ENCODE data around the gene CELA1.

Gene CELA1

DNA sequence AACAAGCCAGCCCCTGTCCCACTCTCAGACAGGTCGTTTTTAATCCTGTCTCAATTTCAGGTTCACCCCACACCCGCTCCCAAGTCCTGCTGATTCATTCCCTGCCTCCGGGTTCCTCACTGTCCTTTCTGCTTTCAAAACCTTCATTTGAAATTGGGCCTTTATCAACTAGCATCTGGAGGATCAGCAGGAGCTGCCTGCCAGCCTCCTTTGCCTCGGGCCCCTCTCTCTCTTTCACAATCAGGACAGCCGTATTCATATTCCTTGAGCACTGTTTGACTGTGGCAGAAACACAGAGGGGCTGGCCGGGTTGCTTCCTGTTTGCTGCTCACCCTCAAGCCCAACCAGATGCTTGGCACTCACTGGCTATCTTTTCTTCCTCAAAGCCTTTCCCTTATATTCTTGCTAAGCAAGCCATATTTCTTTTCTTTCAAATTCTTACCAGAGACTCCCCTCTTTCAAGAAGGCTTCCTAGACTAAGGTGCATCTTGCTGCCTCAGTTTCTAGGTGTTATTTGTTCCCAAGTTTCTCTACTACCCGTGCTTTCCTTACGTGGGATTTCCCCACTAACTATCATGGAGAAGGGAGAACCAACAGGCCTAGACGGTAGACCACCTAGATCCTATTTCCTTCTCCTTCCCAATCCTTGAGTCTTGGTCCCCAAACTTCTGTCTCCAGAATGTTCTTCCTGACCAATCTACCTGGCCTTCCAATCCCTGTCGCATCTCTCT is 41.8 kb upstream of the CELA1 start:
- no peak overlapping the region for H3K4me3 ChIP-seq (ENCODE audit: low read depth, low read length, poor library complexity, severe bottlenecking)
- TF ChIP-seq EZH2 (IDR thresholded peaks at IDR 0.05; ENCODE audit: borderline replicate concordance, low read length) = no peak
- TF ChIP-seq, protein P1, sequence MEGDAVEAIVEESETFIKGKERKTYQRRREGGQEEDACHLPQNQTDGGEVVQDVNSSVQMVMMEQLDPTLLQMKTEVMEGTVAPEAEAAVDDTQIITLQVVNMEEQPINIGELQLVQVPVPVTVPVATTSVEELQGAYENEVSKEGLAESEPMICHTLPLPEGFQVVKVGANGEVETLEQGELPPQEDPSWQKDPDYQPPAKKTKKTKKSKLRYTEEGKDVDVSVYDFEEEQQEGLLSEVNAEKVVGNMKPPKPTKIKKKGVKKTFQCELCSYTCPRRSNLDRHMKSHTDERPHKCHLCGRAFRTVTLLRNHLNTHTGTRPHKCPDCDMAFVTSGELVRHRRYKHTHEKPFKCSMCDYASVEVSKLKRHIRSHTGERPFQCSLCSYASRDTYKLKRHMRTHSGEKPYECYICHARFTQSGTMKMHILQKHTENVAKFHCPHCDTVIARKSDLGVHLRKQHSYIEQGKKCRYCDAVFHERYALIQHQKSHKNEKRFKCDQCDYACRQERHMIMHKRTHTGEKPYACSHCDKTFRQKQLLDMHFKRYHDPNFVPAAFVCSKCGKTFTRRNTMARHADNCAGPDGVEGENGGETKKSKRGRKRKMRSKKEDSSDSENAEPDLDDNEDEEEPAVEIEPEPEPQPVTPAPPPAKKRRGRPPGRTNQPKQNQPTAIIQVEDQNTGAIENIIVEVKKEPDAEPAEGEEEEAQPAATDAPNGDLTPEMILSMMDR (IDR thresholded peaks at IDR 0.05; ENCODE audit: low read length) = no peak
- no peaks in the 10 kb centered on the region for H4K20me1 ChIP-seq (ENCODE audit: insufficient read depth, low read length)
- no peaks in the 10 kb centered on the region for H3K79me2 ChIP-seq (ENCODE audit: insufficient read depth, low read length)
- H3F3A ChIP-seq (ENCODE audit: insufficient read depth, low read length) = no peaks in the 10 kb centered on the region
- no peak overlapping the region for H3K4me2 ChIP-seq (ENCODE audit: low read length)
- no peaks in the 10 kb centered on the region for H3K27me3 ChIP-seq (ENCODE audit: insufficient read depth, low read length)
- no peak overlapping the region for H2AFZ ChIP-seq (ENCODE audit: low read length)
- H3K27ac ChIP-seq (ENCODE audit: low read depth, low read length, poor library complexity, severe bottlenecking) = no peak overlapping the region
- no peak overlapping the region for H3K9ac ChIP-seq (ENCODE audit: low read length)
- no peaks in the 10 kb centered on the region for H3K9me3 ChIP-seq (ENCODE audit: low read length)
- H3K36me3 ChIP-seq (ENCODE audit: insufficient read depth, low read length) = no peaks in the 10 kb centered on the region
- H3K4me1 ChIP-seq (ENCODE audit: insufficient read depth, low read length, severe bottlenecking) = peaks cover 19% of the 10 kb centered on the region
- no peaks in the 10 kb centered on the region for H3K9me2 ChIP-seq (ENCODE audit: low read depth, low read length)

DNA sequence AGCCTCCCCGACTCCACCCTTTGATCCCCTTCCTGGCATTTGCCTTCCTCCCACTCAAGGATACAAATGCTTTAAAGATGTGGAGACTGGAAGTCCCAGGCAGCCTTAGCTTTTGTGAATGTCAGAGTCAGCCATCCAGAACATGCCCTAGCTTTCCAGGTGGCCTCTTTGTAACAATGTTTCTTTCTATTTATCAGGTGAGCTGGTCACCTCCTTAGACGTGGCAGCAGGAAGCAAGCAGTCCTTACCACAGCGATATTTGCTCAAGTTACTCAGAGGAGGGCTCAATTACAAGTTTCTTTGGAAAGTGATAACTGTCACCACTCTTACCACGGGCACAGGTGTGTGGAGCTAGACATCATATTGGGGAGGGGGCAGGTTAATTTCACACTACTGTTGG is 39.9 kb upstream of the CELA1 start:
- H3K9me2 ChIP-seq (ENCODE audit: low read depth, low read length) = no peaks in the 10 kb centered on the region
- no peak overlapping the region for H3K27ac ChIP-seq (ENCODE audit: low read depth, low read length, poor library complexity, severe bottlenecking)
- TF ChIP-seq EZH2 (IDR thresholded peaks at IDR 0.05; ENCODE audit: borderline replicate concordance, low read length) = no peak
- TF ChIP-seq, protein P1 (IDR thresholded peaks at IDR 0.05; ENCODE audit: low read length) = no peak
- H2AFZ ChIP-seq (ENCODE audit: low read length) = no peak overlapping the region
- no peaks in the 10 kb centered on the region for H3K36me3 ChIP-seq (ENCODE audit: insufficient read depth, low read length)
- H3K9ac ChIP-seq (ENCODE audit: low read length) = no peak overlapping the region
- H3F3A ChIP-seq (ENCODE audit: insufficient read depth, low read length) = no peaks in the 10 kb centered on the region
- H3K4me1 ChIP-seq (ENCODE audit: insufficient read depth, low read length, severe bottlenecking) = peaks cover 6% of the 10 kb centered on the region
- no peaks in the 10 kb centered on the region for H3K79me2 ChIP-seq (ENCODE audit: insufficient read depth, low read length)
- H4K20me1 ChIP-seq (ENCODE audit: insufficient read depth, low read length) = no peaks in the 10 kb centered on the region
- H3K4me3 ChIP-seq (ENCODE audit: low read depth, low read length, poor library complexity, severe bottlenecking) = no peak overlapping the region
- no peaks in the 10 kb centered on the region for H3K9me3 ChIP-seq (ENCODE audit: low read length)
- H3K27me3 ChIP-seq (ENCODE audit: insufficient read depth, low read length) = no peaks in the 10 kb centered on the region
- no peak overlapping the region for H3K4me2 ChIP-seq (ENCODE audit: low read length)

DNA sequence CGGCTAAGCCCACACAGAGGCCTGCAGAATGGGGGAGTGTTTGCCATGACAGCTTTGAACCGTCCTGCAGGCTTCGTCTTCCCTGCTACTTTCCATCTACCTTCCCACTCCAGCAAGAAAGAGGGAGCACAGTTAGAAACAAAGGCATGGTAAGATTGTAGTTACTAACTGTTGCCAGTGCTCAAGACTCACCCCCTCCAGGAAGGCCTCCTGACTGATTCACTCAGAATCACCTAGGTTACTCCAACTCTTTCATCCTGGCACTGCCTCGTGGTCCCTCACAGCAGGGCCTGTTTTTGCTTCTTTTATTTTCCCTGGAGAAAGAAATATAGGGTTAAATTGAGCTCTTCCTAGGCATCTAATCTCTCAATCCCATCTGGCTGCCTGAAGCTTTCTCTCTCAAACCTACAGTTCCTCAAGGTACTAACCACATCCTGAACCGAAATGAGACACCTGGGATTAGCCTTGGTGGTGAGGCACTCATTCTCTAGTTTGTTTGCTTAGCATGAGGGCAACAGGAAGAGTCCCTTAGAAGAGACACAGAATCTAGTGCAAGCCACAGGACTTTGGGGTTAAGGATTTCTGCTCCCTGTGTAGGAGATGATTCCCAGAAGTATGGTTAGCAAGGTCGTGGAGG is 36.9 kb upstream of the CELA1 start:
- H3K27me3 ChIP-seq (ENCODE audit: insufficient read depth, low read length) = no peaks in the 10 kb centered on the region
- no peaks in the 10 kb centered on the region for H3K9me2 ChIP-seq (ENCODE audit: low read depth, low read length)
- no peaks in the 10 kb centered on the region for H3K9me3 ChIP-seq (ENCODE audit: low read length)
- TF ChIP-seq EZH2 (IDR thresholded peaks at IDR 0.05; ENCODE audit: borderline replicate concordance, low read length) = no peak
- TF ChIP-seq, protein P1 (IDR thresholded peaks at IDR 0.05; ENCODE audit: low read length) = no peak
- H2AFZ ChIP-seq (ENCODE audit: low read length) = no peak overlapping the region
- H3K79me2 ChIP-seq (ENCODE audit: insufficient read depth, low read length) = no peaks in the 10 kb centered on the region
- H3F3A ChIP-seq (ENCODE audit: insufficient read depth, low read length) = no peaks in the 10 kb centered on the region
- H3K9ac ChIP-seq (ENCODE audit: low read length) = no peak overlapping the region
- no peaks in the 10 kb centered on the region for H4K20me1 ChIP-seq (ENCODE audit: insufficient read depth, low read length)
- H3K4me3 ChIP-seq (ENCODE audit: low read depth, low read length, poor library complexity, severe bottlenecking) = no peak overlapping the region
- H3K4me2 ChIP-seq (ENCODE audit: low read length) = no peak overlapping the region
- H3K36me3 ChIP-seq (ENCODE audit: insufficient read depth, low read length) = no peaks in the 10 kb centered on the region
- H3K4me1 ChIP-seq (ENCODE audit: insufficient read depth, low read length, severe bottlenecking) = no peaks in the 10 kb centered on the region
- no peak overlapping the region for H3K27ac ChIP-seq (ENCODE audit: low read depth, low read length, poor library complexity, severe bottlenecking)
